ENCODE results near the gene AK5.

GRCh38 chr1:77263708-77264107 is 18.1 kb upstream of the AK5 start:
- TF ChIP-seq CTCF (IDR thresholded peaks at IDR 0.05; ENCODE audit: low read depth, low read length), result no peak
- no peak for TF ChIP-seq EZH2phosphoT487 (IDR thresholded peaks at IDR 0.05; ENCODE audit: low read depth)

All from OCI-LY3 (cell line).